Activated CD4-positive, CD25-positive, alpha-beta regulatory T cell treated with anti-CD3 and anti-CD28 coated beads, Interleukin-2, amount 50 U/mL, for 24 hours (primary cell): Measurements from ENCODE around the gene RANBP17.
"Not testable (repeated sequence)": the region's sequence is repeated elsewhere in the genome, so short reads cannot be mapped to it uniquely, and the experiment has no call there.

ENCODE experiments used
- ATAC-seq, 2 donors: fragments of 150-1000 bp; cut with Tn5 transposase; one replicate each; pipeline ENCODE4 v1.10.0; 2021; ENCODE audit warnings: mild to moderate bottlenecking in 1 of 2, moderate library complexity in 1 of 2

The RANBP17 gene

GRCh38 chr5:171162165-171162564, 300.3 kb downstream of the RANBP17 start:
- no peak for ATAC-seq

GRCh38 chr5:171162596-171162995, 300.8 kb downstream of the RANBP17 start:
- no peak for ATAC-seq

GRCh38 chr5:171166766-171167165, 304.9 kb downstream of the RANBP17 start:
- no peak for ATAC-seq

- ATAC-seq: no peak
Measured at GRCh38 chr5:171168171-171168570, 306.4 kb downstream of the RANBP17 start.

- ATAC-seq: not testable (repeated sequence)
Measured at GRCh38 chr5:171174960-171175359, 313.1 kb downstream of the RANBP17 start.

- no peak for ATAC-seq
Measured at GRCh38 chr5:171175746-171176145, 313.9 kb downstream of the RANBP17 start.

GRCh38 chr5:171178190-171178589, 316.4 kb downstream of the RANBP17 start:
- not testable (repeated sequence) for ATAC-seq

- ATAC-seq: no peak
Measured at GRCh38 chr5:171188016-171188415, 326.2 kb downstream of the RANBP17 start.

GRCh38 chr5:171189442-171189841, 327.6 kb downstream of the RANBP17 start:
- no peak for ATAC-seq

GRCh38 chr5:171192111-171192510, 330.3 kb downstream of the RANBP17 start:
- no peak for ATAC-seq

GRCh38 chr5:171201310-171201709, 339.5 kb downstream of the RANBP17 start:
- no peak for ATAC-seq

- no peak for ATAC-seq
Measured at GRCh38 chr5:171205375-171205774, 343.6 kb downstream of the RANBP17 start.

- no peak for ATAC-seq
Measured at GRCh38 chr5:171207256-171207847, 345.5 kb downstream of the RANBP17 start.

GRCh38 chr5:171221916-171222315, 360.1 kb downstream of the RANBP17 start:
- no peak for ATAC-seq

GRCh38 chr5:171223927-171224326, 362.1 kb downstream of the RANBP17 start:
- ATAC-seq: no peak

- no peak for ATAC-seq
Measured at GRCh38 chr5:171226096-171226754, 364.4 kb downstream of the RANBP17 start.

GRCh38 chr5:171226864-171227263, 365.0 kb downstream of the RANBP17 start:
- no peak for ATAC-seq

- ATAC-seq: no peak
Measured at GRCh38 chr5:171236651-171237050, 374.8 kb downstream of the RANBP17 start.

- no peak for ATAC-seq
Measured at GRCh38 chr5:171242521-171242920, 380.7 kb downstream of the RANBP17 start.

GRCh38 chr5:171246231-171246630, 384.4 kb downstream of the RANBP17 start:
- ATAC-seq: no peak

- ATAC-seq: no peak
Measured at GRCh38 chr5:171249460-171249859, 387.6 kb downstream of the RANBP17 start.

GRCh38 chr5:171250738-171251137, 388.9 kb downstream of the RANBP17 start:
- ATAC-seq: no peak

- no peak for ATAC-seq
Measured at GRCh38 chr5:171251519-171251918, 389.7 kb downstream of the RANBP17 start.

- no peak for ATAC-seq
Measured at GRCh38 chr5:171252674-171253073, 390.9 kb downstream of the RANBP17 start.
